NB4 (cell line): ENCODE results near the gene RASA3.
"Not testable (repeated sequence)": the region's sequence is repeated elsewhere in the genome, so short reads cannot be mapped to it uniquely, and the experiment has no call there.

Experiments used
- DNase-seq: peaks from one replicate; pipeline ENCODE4 v3.0.0; 2010; ENCODE audit warnings: low read depth
- H3K4me3 ChIP-seq: one replicate; pipeline ENCODE4 v1.5.1; 2011; ENCODE audit warnings: mild to moderate bottlenecking, low read depth, low read length, moderate library complexity
- CTCF ChIP-seq: IDR thresholded peaks from one replicate; pipeline ENCODE4 v1.5.1; 2012; ENCODE audit warnings: low read depth, low read length
- MAX ChIP-seq: IDR thresholded peaks from 2 replicates; pipeline ENCODE4 v1.6.1; 2011; ENCODE audit warnings: low read depth, low read length
- MYC ChIP-seq: IDR thresholded peaks from 2 replicates; pipeline ENCODE4 v1.6.1; 2011; ENCODE audit warnings: low read depth, low read length
- POLR2A ChIP-seq: IDR thresholded peaks from 2 replicates; pipeline ENCODE4 v1.6.1; 2011; ENCODE audit warnings: mild to moderate bottlenecking; ENCODE audit not compliant: insufficient read length; ENCODE audit errors: extremely low read depth

Gene RASA3

GRCh38 chr13:114104655-114105520 is 27.5 kb downstream of the RASA3 start:
- no peak for DNase-seq
- H3K4me3 ChIP-seq, result no peak overlapping the region
- no peak for TF ChIP-seq POLR2A
- TF ChIP-seq MYC, result no peak
- TF ChIP-seq CTCF, result no peak
- TF ChIP-seq MAX, result no peak

- TF ChIP-seq MYC (no peak), POLR2A (no peak), MAX (no peak), CTCF (no peak)
- DNase-seq, result no peak
- no peak overlapping the region for H3K4me3 ChIP-seq
These were observed 28.4 kb downstream of the RASA3 start for GRCh38 chr13:114103801-114104654.

- H3K4me3 ChIP-seq, DNase-seq: not testable (repeated sequence)
These were observed 29.2 kb downstream of the RASA3 start for GRCh38 chr13:114103289-114103621.

- no peak for DNase-seq
- TF ChIP-seq MAX, result no peak
- TF ChIP-seq MYC, result no peak
These were observed 29.7 kb downstream of the RASA3 start for GRCh38 chr13:114102521-114103288.

GRCh38 chr13:114102131-114102520 is 30.3 kb downstream of the RASA3 start:
- TF ChIP-seq MAX (no peak), POLR2A (no peak), CTCF (no peak), MYC (no peak)
- no peak overlapping the region for H3K4me3 ChIP-seq
- DNase-seq, result no peak

More at GRCh38 chr13:114102521-114103288, 29.7 kb downstream of the RASA3 start:
- H3K4me3 ChIP-seq, result no peak overlapping the region

GRCh38 chr13:114101358-114102130 is 30.9 kb downstream of the RASA3 start:
- TF ChIP-seq CTCF (no peak), MYC (no peak), MAX (no peak), POLR2A (no peak)
- no peak for DNase-seq
- no peak overlapping the region for H3K4me3 ChIP-seq
